Heart left ventricle (tissue), 16 donors: ENCODE results near the gene ADAT1. TPM values are rescaled to one million over a fixed set of nuclear protein-coding genes. Genes with fewer than 3 reads are reported as not detected.

Source experiments
- ATAC-seq, 4 donors: fragments of 200-7000 bp; cut with Tn5 transposase; one replicate each; pipeline ENCODE4 v1.9.1; 2020 to 2022; ENCODE audit warnings: moderate library complexity in 4 of 4, mild to moderate bottlenecking in 3 of 4, moderate number of reproducible peaks in 1 of 4
- DNase-seq, 5 donors: peaks; one replicate each; pipeline ENCODE4 v3.0.0-alpha.2; 2020
- H3K27ac ChIP-seq, 12 donors: fragments of 200-600 bp; sonication (generic) in 4 of 12; one replicate each; pipeline versions ENCODE4 v1.5.0 to v1.8.0; 2016 to 2022; ENCODE audit warnings: mild to moderate bottlenecking in 2 of 12
- H3K27me3 ChIP-seq, 9 donors: fragments of 200-600 bp; sonication (generic) in 2 of 9; one replicate each; pipeline versions ENCODE4 v1.5.1 to v1.8.0; 2016 to 2022; ENCODE audit warnings: mild to moderate bottlenecking in 3 of 9
- H3K36me3 ChIP-seq, 9 donors: fragments of 200-600 bp; sonication (generic) in 2 of 9; one replicate each; pipeline versions ENCODE4 v1.5.0 to v1.8.0; 2018 to 2022; ENCODE audit warnings: mild to moderate bottlenecking in 2 of 9
- H3K4me1 ChIP-seq, 12 donors: fragments of 200-600 bp; sonication (generic) in 4 of 12; one replicate each; pipeline versions ENCODE4 v1.5.0 to v1.8.0; 2016 to 2022; ENCODE audit warnings: mild to moderate bottlenecking in 3 of 12
- H3K4me3 ChIP-seq, 12 donors: fragments of 200-600 bp; sonication (generic) in 4 of 12; one replicate each; pipeline versions ENCODE4 v1.5.0 to v1.8.0; 2017 to 2022; ENCODE audit warnings: mild to moderate bottlenecking in 9 of 12, moderate library complexity in 4 of 12
- H3K9me3 ChIP-seq, 12 donors: fragments of 200-600 bp; sonication (generic) in 4 of 12; one replicate each; pipeline versions ENCODE4 v1.5.0 to v1.8.0; 2016 to 2022; ENCODE audit warnings: mild to moderate bottlenecking in 1 of 12
- POLR2A ChIP-seq, 2 donors: fragments of 450-650 bp; IDR thresholded peaks; one replicate each; pipeline ENCODE4 v1.6.1; 2017; ENCODE audit warnings: antibody characterized with exemption in 2 of 2, mild to moderate bottlenecking in 2 of 2, moderate library complexity in 2 of 2
- WGBS, 4 donors: extraction: QIAGEN DNeasy Blood & Tissue Kit in 2 of 4; methylation state at CpG; one replicate each; pipeline versions ENCODE4 v1.1.5 to v1.1.7; 2013 to 2018; 5-methylcytosine and 5-hydroxymethylcytosine counted together
- intact Hi-C, 10 donors: fragments of 100-400 bp; cut with DNase I; formaldehyde crosslinking; loops; one replicate each; pipeline versions ENCODE4 v1.11.1 to v1.14.2; 2022
- polyA plus RNA-seq, 2 donors: library from polyadenylated mRNA; stranded (reverse); fragments of 200-250 nt; gene quantifications; one replicate each; pipeline ENCODE4 v1.2.3, GENCODE V29; 2013
- total RNA-seq, 9 donors: library from RNA; depleted of rRNA in 2 of 9; stranded (reverse); fragments of >200 nt in 2 of 9; fragmentation: NEBNext Ultra II Directional in 3 of 9; extraction: Animal tissue kit (Norgen Biotek cat#: 25700) in 3 of 9; gene quantifications; one replicate each; pipeline versions ENCODE4 v1.1.0 to v1.2.4, GENCODE V29; 2016 to 2023
- TF ChIP-seq, protein P1 (sequence below), 12 donors: fragments of 200-600 bp; sonication (generic) in 4 of 12; IDR thresholded peaks; one replicate each; pipeline versions ENCODE4 v1.5.0 to v1.8.0; 2018 to 2022; ENCODE audit warnings: antibody characterized with exemption in 12 of 12, mild to moderate bottlenecking in 5 of 12
- donor health status: ischemic (EF 13 %, LVEDD 7.1; RV severe dilation, severe dysfunction).
- donor health status: healthy with polysubstance abuse.
- donor health status: DM: no; HTN: yes; CAD: no.
- donor health status: DM: no; HTN: no; CAD: no.
- donor health status: ischemic (EF 25% LVEDD 6.9; RV normal size, moderate dysfunction).
- donor health status: ischemic (EF 25% LVEDD 5.7; RV mildly dilated, moderate dysfunction).
- donor health status: healthy.
- donor health status: DM: yes; HTN: yes; CAD: no.
- donor health status: ischemic (EF 35%, LVEDD 5.7; RV mildly dilated, moderate dysfunction).
- donor health status: nonischemic (EF 11% LVEDD 7.7; RV severe dilation, severe dysfunction).
- donor health status: DM: yes; HTN: yes; CAD: no.
- donor health status: PGD.
- donor health status: ischemic (EF 29% LVEDD 5.4; RV normal size, mild dysfunction).
- donor health status: nonischemic (EF 23%, LVEDD 6.1; RV moderate dilation, normal function).

The ADAT1 gene
- total and polyA plus RNA-seq, 11 donors = 8.0 to 37.5 (median 21.0) TPM

- ATAC-seq (peak; percentile 54 to 89 (median 64)), DNase-seq (peak in 4 of 5 donors; percentile 51 to 76 (median 73))
- H3K9me3 ChIP-seq = no peaks in the 10 kb centered on the region
- no peaks in the 10 kb centered on the region for H3K27me3 ChIP-seq
- H3K4me1 ChIP-seq = peaks cover 0 to 35% (median 9%) of the 10 kb centered on the region in 12 donors
- H3K27ac ChIP-seq = peak overlapping the region in 10 of 12 donors; percentile 50 to 81 (median 70)
- TF ChIP-seq POLR2A (IDR thresholded peaks at IDR 0.05) = no peak
- TF ChIP-seq, protein P1, sequence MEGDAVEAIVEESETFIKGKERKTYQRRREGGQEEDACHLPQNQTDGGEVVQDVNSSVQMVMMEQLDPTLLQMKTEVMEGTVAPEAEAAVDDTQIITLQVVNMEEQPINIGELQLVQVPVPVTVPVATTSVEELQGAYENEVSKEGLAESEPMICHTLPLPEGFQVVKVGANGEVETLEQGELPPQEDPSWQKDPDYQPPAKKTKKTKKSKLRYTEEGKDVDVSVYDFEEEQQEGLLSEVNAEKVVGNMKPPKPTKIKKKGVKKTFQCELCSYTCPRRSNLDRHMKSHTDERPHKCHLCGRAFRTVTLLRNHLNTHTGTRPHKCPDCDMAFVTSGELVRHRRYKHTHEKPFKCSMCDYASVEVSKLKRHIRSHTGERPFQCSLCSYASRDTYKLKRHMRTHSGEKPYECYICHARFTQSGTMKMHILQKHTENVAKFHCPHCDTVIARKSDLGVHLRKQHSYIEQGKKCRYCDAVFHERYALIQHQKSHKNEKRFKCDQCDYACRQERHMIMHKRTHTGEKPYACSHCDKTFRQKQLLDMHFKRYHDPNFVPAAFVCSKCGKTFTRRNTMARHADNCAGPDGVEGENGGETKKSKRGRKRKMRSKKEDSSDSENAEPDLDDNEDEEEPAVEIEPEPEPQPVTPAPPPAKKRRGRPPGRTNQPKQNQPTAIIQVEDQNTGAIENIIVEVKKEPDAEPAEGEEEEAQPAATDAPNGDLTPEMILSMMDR (IDR thresholded peaks at IDR 0.05) = peak; percentile 14 to 68 (median 48)
- intact Hi-C loops = loop anchor here in 5 of 10 donors (2.0 to 10.0 kb wide), 5 partner anchors 33 to 78 kb away; partner anchors contain the start of gene ADAT1 (in 2 of the 5)
- H3K4me3 ChIP-seq = peak overlapping the region in 5 of 12 donors; percentile 5 to 32 (median 23)
- no peaks in the 10 kb centered on the region for H3K36me3 ChIP-seq
- WGBS, 4 donors = 60 to 72% (median 65%) methylated on average over 7 of the region's 7 CpGs
Observed at GRCh38 chr16:75550211-75550662, 72.8 kb downstream of the ADAT1 start.

Other genes with a start within 250 kb of the ADAT1 start
- gene CFDP1, start 189.8 kb downstream of the ADAT1 start, total RNA-seq = 10 to 100 TPM; 17.7 to 31.2 (median 24.9) TPM
- 10 to 100 TPM; 36.3 to 60.6 TPM for gene CFDP1, start 189.8 kb downstream of the ADAT1 start, polyA plus RNA-seq
- 10 to 100 TPM in 4 of 9 donors, 1 to 10 TPM in 5; 7.7 to 14.6 (median 9.5) TPM for gene TMEM170A, start 158.6 kb downstream of the ADAT1 start, total RNA-seq
- gene TMEM170A, start 158.6 kb downstream of the ADAT1 start, polyA plus RNA-seq = 1 to 10 TPM; 4.3 to 8.2 TPM
- gene CHST6, start 127.8 kb downstream of the ADAT1 start, total RNA-seq = 1 to 10 TPM in 3 of 9 donors, under 1 TPM in 6; 0.32 to 1.8 (median 0.88) TPM
- 1 to 10 TPM in 1 of 2 donors, under 1 TPM in 1; 0.46 to 1.1 TPM for gene CHST6, start 127.8 kb downstream of the ADAT1 start, polyA plus RNA-seq
- under 1 TPM in 6 of 9 donors, not detected in 3; 0.15 to 0.96 (median 0.44) TPM for gene CHST5, start 87.2 kb downstream of the ADAT1 start, total RNA-seq
- under 1 TPM; 0.18 to 0.61 TPM for gene CHST5, start 87.2 kb downstream of the ADAT1 start, polyA plus RNA-seq
- gene TMEM231, start 67.0 kb downstream of the ADAT1 start, total RNA-seq = 1 to 10 TPM; 4.4 to 9.1 (median 7.1) TPM
- 1 to 10 TPM; 1.7 to 8.0 TPM for gene TMEM231, start 67.0 kb downstream of the ADAT1 start, polyA plus RNA-seq
- 100 to 1,000 TPM; 145 to 256 (median 210) TPM for gene GABARAPL2, start 56.9 kb downstream of the ADAT1 start, total RNA-seq
- gene GABARAPL2, start 56.9 kb downstream of the ADAT1 start, polyA plus RNA-seq = 100 to 1,000 TPM; 141 to 235 TPM
- 100 to 1,000 TPM; 111 to 152 (median 129) TPM for gene KARS1, start 24.4 kb upstream of the ADAT1 start, total RNA-seq
- 100 to 1,000 TPM in 1 of 2 donors, 10 to 100 TPM in 1; 93.2 to 154 TPM for gene KARS1, start 24.4 kb upstream of the ADAT1 start, polyA plus RNA-seq
- gene TERF2IP, start 24.5 kb upstream of the ADAT1 start, total RNA-seq = 10 to 100 TPM; 57.0 to 76.7 (median 73.1) TPM
- gene TERF2IP, start 24.5 kb upstream of the ADAT1 start, polyA plus RNA-seq = 10 to 100 TPM; 52.0 to 79.2 TPM
- not detected for gene CPHXL2, start 53.7 kb upstream of the ADAT1 start, total RNA-seq
- not detected for gene CPHXL2, start 53.7 kb upstream of the ADAT1 start, polyA plus RNA-seq
- gene DUXB, start 78.2 kb upstream of the ADAT1 start, total RNA-seq = not detected
- gene DUXB, start 78.2 kb upstream of the ADAT1 start, polyA plus RNA-seq = not detected
- not detected for gene CPHXL, start 103.2 kb upstream of the ADAT1 start, total RNA-seq
- not detected for gene CPHXL, start 103.2 kb upstream of the ADAT1 start, polyA plus RNA-seq